Nephron (organoid): Measurements from ENCODE around the gene PADI4.

Source experiments
- H3K27ac Mint-ChIP-seq, 3 experiments: 2 replicates each; pipeline ENCODE4 v1.8.0; 2020; ENCODE audit warnings: mixed read lengths in 3 of 3, mild to moderate bottlenecking in 2 of 3, moderate library complexity in 1 of 3
- H3K27me3 Mint-ChIP-seq: 2 replicates; pipeline ENCODE4 v1.8.0; 2021; ENCODE audit warnings: low read depth, mild to moderate bottlenecking, moderate library complexity, mixed read lengths
- H3K36me3 Mint-ChIP-seq: 2 replicates; pipeline ENCODE4 v1.8.0; 2020; ENCODE audit warnings: low read depth, mixed read lengths
- H3K4me1 Mint-ChIP-seq: 2 replicates; pipeline ENCODE4 v1.8.0; 2020; ENCODE audit warnings: mixed read lengths
- H3K4me3 Mint-ChIP-seq, 3 experiments: 2 replicates each; pipeline ENCODE4 v1.8.0; 2020; ENCODE audit warnings: mild to moderate bottlenecking in 3 of 3, mixed read lengths in 3 of 3, moderate library complexity in 2 of 3
- H3K9me3 Mint-ChIP-seq: 2 replicates; pipeline ENCODE4 v1.8.0; 2020; ENCODE audit warnings: mixed read lengths
- CTCF ChIP-seq, 3 experiments: fragments of 200-600 bp; sonication (generic); IDR thresholded peaks; one replicate each; pipeline ENCODE4 v1.5.0; 2021; ENCODE audit warnings: antibody characterized with exemption in 3 of 3; ENCODE audit not compliant: unreplicated experiment in 3 of 3

PADI4 gene

GRCh38 chr1:17280436-17280835 is 27.6 kb upstream of the PADI4 start:
- no peaks in the 10 kb centered on the region for H3K9me3 Mint-ChIP-seq
- TF ChIP-seq CTCF (IDR thresholded peaks at IDR 0.05; ENCODE audit: unreplicated experiment in 3 of 3), result no peak
- H3K27me3 Mint-ChIP-seq, result peaks cover 5% of the 10 kb centered on the region
- H3K4me3 Mint-ChIP-seq, result no peak overlapping the region
- peaks cover 8% of the 10 kb centered on the region for H3K4me1 Mint-ChIP-seq
- H3K27ac Mint-ChIP-seq, result no peak overlapping the region
- H3K36me3 Mint-ChIP-seq, result no peaks in the 10 kb centered on the region

- no peak for TF ChIP-seq CTCF (IDR thresholded peaks at IDR 0.05; ENCODE audit: unreplicated experiment in 3 of 3)
- peaks cover 8% of the 10 kb centered on the region for H3K4me1 Mint-ChIP-seq
- no peaks in the 10 kb centered on the region for H3K36me3 Mint-ChIP-seq
- H3K27me3 Mint-ChIP-seq, result peaks cover 5% of the 10 kb centered on the region
- H3K4me3 Mint-ChIP-seq, result no peak overlapping the region
- H3K9me3 Mint-ChIP-seq, result no peaks in the 10 kb centered on the region
- H3K27ac Mint-ChIP-seq, result no peak overlapping the region
Observed at GRCh38 chr1:17280894-17281293, 27.1 kb upstream of the PADI4 start.

GRCh38 chr1:17281775-17282181 is 26.2 kb upstream of the PADI4 start:
- Mint-ChIP-seq H3K9me3 (no peaks in the 10 kb centered on the region), H3K27ac (no peak overlapping the region), H3K36me3 (no peaks in the 10 kb centered on the region), H3K4me1 (peaks cover 8% of the 10 kb centered on the region), H3K4me3 (no peak overlapping the region), H3K27me3 (peaks cover 5% of the 10 kb centered on the region)
- TF ChIP-seq CTCF (IDR thresholded peaks at IDR 0.05; ENCODE audit: unreplicated experiment in 3 of 3), result no peak

GRCh38 chr1:17282836-17283235 is 25.2 kb upstream of the PADI4 start:
- no peak overlapping the region for H3K4me3 Mint-ChIP-seq
- peaks cover 8% of the 10 kb centered on the region for H3K4me1 Mint-ChIP-seq
- peaks cover 5% of the 10 kb centered on the region for H3K27me3 Mint-ChIP-seq
- no peak overlapping the region for H3K27ac Mint-ChIP-seq
- H3K9me3 Mint-ChIP-seq, result no peaks in the 10 kb centered on the region
- no peaks in the 10 kb centered on the region for H3K36me3 Mint-ChIP-seq
- TF ChIP-seq CTCF (IDR thresholded peaks at IDR 0.05; ENCODE audit: unreplicated experiment in 3 of 3), result no peak

- Mint-ChIP-seq H3K36me3 (no peaks in the 10 kb centered on the region), H3K27me3 (peaks cover 21% of the 10 kb centered on the region), H3K9me3 (no peaks in the 10 kb centered on the region), H3K27ac (no peak overlapping the region), H3K4me1 (no peaks in the 10 kb centered on the region), H3K4me3 (no peak overlapping the region)
- no peak for TF ChIP-seq CTCF (IDR thresholded peaks at IDR 0.05; ENCODE audit: unreplicated experiment in 3 of 3)
Observed at GRCh38 chr1:17286646-17287045, 21.4 kb upstream of the PADI4 start.

- Mint-ChIP-seq H3K36me3 (no peaks in the 10 kb centered on the region), H3K4me3 (no peak overlapping the region), H3K4me1 (no peaks in the 10 kb centered on the region), H3K27ac (no peak overlapping the region), H3K27me3 (peaks cover 21% of the 10 kb centered on the region), H3K9me3 (no peaks in the 10 kb centered on the region)
- no peak for TF ChIP-seq CTCF (IDR thresholded peaks at IDR 0.05; ENCODE audit: unreplicated experiment in 3 of 3)
Observed at GRCh38 chr1:17287130-17287776, 20.7 kb upstream of the PADI4 start.
